Mesenteric fat pad (tissue), 1 donor: ENCODE measurements around the gene ULBP2. TPM values are rescaled to one million over a fixed set of nuclear protein-coding genes. Genes with fewer than 3 reads are reported as not detected.
A peak's percentile ranks its signal among the peaks of the same experiment; 100 is the strongest.
"Not testable (repeated sequence)": the region's sequence is repeated elsewhere in the genome, so short reads cannot be mapped to it uniquely, and the experiment has no call there.

ENCODE experiments used
- DNase-seq: peaks from one replicate; pipeline ENCODE4 v3.0.0-alpha.2; 2020; ENCODE audit warnings: low spot score
- total RNA-seq: library from RNA; stranded (reverse); fragmentation: NEBNext Ultra II Directional; extraction: Animal tissue kit (Norgen Biotek cat#: 25700); gene quantifications from one replicate; pipeline ENCODE4 v1.2.1, GENCODE V29; 2021
- donor health status: DM: yes; HTN: yes; CAD: no.

Gene ULBP2
- total RNA-seq, 1 donor from 2014 or later = 0.96 TPM

DNA sequence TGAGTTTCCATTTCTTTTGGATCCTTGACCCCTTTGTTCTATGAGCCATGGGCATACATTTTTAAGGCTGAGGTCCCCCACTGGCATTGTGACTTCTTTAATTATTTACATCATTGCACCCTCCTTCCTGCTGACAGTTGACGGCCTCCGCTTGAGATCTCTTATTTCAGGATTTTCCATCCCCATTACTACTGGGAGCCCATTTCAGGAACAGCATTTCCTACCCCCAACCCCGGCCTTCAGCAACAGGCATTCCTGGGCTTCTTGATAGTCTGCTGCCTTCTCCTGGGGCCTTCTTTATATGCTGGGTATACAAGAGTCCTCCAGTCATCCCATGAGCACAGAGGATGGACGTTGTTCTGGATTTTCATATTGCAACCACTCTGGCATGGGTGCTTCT is 25.8 kb downstream of the ULBP2 start:
- DNase-seq = no peak

DNA sequence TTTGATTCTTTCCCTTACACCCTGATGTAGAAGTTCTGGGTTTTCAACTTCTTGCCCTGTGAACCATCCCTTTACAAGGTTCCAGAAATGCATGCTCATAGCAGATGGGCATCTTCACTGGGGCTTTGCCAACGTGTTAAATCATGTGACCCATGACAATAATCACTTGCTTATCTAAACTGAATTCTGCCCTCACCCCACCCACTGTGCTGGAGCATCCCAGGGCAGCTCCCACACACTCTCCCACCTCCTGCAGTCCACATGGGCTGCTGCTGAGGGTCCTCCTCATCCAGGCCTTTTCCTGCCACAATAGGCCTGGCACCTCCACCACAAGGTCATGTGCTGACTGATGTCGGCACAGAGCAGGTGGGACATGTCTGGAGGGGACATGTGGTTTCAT is 26.2 kb downstream of the ULBP2 start:
- DNase-seq = not testable (repeated sequence)

- not testable (repeated sequence) for DNase-seq
These were observed 27.1 kb downstream of the ULBP2 start for GRCh38 chr6:149968909-149969308.

DNA sequence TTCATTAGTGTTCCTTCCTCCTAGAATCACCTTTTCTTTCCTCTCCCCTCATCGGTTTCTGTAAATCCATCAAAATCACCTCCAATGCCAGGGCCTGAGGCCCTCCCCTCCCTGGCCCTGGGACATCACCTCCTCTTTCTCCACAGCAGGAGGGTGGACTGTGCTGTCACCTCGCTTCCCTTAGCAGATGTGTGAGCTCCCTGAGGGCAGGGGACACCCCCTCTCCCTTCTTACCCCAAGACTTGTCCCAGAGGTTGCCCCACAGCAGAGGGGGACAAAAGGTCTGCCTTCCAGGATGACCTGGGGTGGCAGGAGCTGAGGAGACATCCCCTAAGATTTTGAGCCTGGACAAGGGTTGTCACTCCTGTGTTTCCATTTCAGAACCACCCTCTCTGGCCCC is 27.8 kb downstream of the ULBP2 start:
- DNase-seq = no peak

DNA sequence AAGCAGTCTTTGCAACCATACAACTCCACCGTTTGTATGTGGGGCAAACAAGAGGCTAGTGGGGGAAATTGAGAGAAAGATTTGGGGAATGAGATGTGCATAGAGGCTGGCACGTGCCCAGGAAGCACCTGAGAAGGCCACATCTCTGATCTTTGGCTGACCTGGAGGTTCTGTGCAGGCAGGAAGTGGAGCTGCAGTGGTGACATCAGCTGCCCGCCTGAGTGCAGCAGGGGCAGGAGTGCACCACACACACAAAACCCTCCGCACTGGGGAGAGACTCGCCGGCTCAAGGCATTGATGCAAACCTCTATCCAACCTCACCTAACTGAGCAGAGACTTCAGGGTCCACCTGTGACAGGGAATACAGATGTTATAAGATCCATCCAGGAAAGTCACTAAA is 32.6 kb downstream of the ULBP2 start:
- not testable (repeated sequence) for DNase-seq

DNA sequence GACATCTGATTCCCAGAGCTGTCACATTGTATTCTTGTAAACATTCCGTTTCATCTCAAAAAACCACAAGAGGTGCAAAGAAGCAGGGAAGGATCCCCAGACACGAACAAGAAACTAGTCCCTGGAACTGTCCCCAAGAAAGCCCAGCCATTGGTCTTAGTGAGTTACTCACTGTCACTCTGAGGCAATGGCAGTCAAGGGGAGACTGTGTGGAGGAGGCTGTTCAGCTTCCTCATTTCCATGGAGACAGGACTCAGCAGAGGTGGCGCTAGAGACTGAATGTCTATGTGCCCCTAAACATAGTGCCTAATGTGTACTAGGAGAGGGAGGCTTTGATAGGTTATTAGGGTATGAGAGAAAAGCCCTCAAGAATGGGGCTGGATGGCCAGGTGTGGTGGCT is 33.0 kb downstream of the ULBP2 start:
- DNase-seq = no peak

GRCh38 chr6:149975400-149975799 is 33.6 kb downstream of the ULBP2 start:
- DNase-seq = no peak

- no peak for DNase-seq
These were observed 35.4 kb downstream of the ULBP2 start for GRCh38 chr6:149977221-149977620.

- DNase-seq = no peak
These were observed 36.8 kb downstream of the ULBP2 start for GRCh38 chr6:149978610-149979009.

GRCh38 chr6:149979293-149979692 is 37.5 kb downstream of the ULBP2 start:
- no peak for DNase-seq

GRCh38 chr6:149983145-149983544 is 41.3 kb downstream of the ULBP2 start:
- peak; percentile 53 for DNase-seq

- DNase-seq = peak; percentile 51
These were observed 43.0 kb downstream of the ULBP2 start for GRCh38 chr6:149984773-149985172.

DNA sequence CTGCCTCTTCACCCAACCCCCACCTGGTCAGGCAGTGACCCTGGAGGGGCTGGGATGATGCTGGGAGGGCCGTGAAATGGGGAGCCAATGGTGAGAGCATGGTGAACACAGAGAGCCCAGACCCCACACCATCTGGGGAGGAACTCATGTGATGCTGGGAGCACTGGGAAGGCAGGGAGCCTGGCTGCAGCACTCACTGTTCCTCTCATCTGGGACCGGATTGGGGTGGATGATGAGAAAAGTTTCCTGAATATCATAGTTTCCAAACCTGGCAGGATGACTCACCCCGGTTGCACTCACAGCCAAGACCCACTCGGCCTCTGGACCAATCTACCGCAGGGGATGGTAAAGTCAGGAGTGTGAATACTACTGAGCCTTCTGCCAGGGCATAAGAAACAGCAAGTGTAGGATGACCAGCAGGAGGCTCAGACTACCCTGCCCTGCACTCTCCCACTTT is 43.7 kb downstream of the ULBP2 start:
- peak; percentile 55 for DNase-seq

DNA sequence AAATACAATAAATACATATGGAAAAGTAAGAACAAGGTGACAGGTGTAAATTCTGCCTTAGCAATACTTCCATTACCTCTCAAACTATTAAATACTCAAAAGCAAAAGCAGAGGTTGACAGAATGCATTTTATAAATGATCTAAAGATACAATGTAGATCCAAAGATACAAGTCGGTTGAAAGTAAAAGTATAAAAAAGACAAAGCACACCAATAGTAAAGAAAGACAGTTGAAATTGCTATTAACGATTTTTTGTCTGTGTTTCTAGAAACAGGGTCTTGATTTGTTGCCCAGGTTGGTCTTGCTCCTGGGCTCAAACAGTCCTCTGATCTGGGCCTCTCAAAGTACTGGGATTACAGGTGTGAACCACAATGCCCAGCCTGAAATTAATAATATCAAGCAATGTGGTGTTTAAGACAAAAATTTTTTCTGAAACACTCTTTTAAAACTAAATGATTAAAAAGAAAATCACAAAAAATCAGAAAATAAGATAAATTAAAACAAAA is 45.8 kb downstream of the ULBP2 start:
- DNase-seq = no peak

- no peak for DNase-seq
These were observed 46.9 kb downstream of the ULBP2 start for GRCh38 chr6:149988550-149989346.

- DNase-seq = no peak
These were observed 48.4 kb downstream of the ULBP2 start for GRCh38 chr6:149990212-149990660.

DNA sequence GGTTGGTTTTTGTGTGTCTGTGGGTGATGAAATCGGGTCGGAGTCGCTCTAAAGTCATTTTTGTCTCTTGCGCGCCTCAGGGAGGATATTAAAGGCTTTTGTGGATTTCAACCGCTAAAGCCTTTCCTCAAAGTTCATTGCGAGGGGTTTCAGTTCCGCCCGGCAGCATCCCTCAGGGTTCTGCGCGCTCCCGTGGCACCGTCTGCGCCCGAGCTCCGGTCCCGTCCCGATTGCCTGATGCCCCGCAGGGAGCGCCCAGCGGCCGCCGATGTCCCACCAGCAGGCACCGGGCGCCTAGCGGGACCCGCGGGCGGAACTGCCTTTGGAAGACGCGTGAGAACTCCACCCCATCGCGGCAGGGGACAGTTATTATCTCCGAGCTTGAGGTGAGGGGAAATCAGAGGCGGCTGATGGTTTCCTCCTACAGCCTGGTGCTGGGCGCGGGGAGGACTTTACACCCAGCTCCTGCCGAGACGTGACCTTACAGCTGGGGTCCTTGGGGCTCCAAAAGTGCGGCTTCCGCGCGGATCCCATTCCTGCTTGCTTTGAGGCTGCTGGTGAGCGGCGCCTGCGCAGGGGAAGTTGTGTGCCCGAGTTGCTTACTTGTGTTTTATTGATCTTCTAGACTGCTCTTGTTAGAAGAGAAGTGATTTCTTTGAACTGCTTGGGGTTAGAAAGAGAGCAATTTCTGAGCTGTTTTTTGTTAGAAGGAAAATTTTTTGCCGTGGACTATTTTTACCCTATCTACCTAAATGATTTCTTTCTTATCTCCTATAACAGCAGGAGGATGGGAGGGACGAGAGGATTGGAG is 49.1 kb downstream of the ULBP2 start:
- no peak for DNase-seq

- not testable (repeated sequence) for DNase-seq
These were observed 49.6 kb downstream of the ULBP2 start for GRCh38 chr6:149991472-149991795.

DNA sequence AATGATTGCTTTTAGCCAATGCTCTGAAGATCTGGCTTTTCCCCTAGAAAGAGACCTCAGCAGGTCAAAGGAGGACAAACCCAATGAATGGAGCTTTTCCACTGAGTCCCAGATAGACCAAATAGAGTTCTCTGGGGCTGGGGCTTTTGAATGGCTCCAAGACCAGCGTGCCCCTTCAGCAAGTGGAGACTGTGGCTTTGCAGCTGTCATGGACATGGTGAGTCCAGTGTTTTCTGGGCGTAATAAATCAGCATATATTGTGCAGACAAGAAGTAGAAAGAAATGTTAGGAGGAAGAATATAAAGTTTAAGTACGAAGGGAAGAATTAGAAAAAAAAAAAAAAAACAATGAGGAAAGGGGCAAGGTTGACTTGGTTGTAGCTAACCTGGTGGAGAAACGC is 50.0 kb downstream of the ULBP2 start:
- no peak for DNase-seq

DNA sequence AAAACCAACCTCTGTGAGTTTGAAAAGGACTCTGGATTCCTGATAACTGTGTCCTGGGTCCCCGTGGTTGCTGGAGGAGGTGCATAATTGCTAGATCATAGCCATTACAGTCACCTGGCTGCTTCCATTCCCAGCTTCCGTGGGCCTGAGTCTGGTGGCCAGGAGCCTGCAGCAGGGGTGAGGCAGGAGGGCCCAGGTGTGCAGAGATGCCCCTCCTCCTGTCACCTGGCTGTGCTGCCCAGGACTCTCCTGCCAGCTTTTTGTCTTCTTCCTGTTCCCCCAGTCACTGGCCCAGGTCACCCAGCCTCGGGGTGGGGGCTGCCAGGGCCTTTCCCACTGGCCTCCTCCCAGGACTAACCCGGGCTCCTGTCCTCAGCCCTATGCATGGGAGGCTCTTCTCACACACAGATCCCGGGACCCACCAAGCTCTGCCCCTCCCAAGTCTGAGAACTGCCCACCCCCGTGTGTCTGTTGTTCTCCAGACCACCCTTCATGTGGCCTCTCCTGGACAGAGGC is 53.5 kb downstream of the ULBP2 start:
- DNase-seq = no peak

GRCh38 chr6:149995971-149996370 is 54.2 kb downstream of the ULBP2 start:
- no peak for DNase-seq
